ENCODE results near the gene U2AF2.
A peak's percentile ranks its signal among the peaks of the same experiment; 100 is the strongest.

The U2AF2 gene

GRCh38 chr19:55656988-55657747 is 2.3 kb downstream of the U2AF2 start:
- DNase-seq (ENCODE audit: low spot score): no peak

DNA sequence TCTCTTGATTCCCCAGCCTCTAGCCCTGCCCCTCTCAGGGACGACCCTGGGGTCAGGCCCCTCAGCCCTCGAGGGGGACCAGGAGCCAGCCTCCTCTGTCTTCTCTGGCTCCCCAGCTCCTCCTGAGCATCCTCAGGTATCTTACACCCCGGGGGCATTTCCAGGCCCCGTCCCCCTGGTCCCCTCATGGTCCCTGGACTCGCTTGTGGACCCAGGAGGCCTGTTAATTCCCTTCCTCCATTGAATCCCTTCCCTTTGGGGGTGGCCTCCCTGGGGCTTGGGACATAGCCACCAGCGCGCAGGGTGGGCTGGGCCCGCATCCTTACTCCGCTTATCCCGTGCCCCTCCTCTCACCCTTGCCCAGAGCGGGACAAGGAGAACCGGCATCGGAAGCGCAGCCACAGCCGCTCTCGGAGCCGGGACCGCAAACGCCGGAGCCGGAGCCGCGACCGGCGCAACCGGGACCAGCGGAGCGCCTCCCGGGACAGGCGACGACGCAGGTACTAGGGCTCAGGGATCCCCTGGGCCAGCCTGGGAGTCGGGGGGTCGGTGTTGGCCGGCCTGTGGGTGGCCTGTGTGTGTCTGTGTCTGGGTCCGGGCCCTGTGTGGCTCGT is 4.1 kb downstream of the U2AF2 start:
- DNase-seq (ENCODE audit: low spot score): no peak

DNA sequence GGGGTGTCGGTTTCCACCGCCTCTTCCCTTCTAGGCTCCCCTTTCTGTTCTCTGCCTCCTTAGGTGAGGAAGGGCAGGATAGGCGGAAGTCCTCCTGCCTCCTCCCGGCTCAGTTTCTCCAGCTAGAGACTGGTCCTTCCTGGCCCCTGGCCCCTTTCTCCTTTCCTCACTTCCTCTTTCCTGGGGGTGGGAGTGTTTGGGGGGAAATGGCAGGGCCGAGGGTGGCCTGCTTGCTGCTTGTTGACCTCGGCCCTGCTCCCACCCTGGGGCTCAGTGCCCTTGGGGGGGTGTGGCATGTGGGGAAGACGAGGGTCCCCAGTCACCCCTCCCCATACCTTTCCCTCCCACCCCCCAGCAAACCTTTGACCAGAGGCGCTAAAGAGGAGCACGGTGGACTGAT is 5.0 kb downstream of the U2AF2 start:
- DNase-seq (ENCODE audit: low spot score): no peak

DNA sequence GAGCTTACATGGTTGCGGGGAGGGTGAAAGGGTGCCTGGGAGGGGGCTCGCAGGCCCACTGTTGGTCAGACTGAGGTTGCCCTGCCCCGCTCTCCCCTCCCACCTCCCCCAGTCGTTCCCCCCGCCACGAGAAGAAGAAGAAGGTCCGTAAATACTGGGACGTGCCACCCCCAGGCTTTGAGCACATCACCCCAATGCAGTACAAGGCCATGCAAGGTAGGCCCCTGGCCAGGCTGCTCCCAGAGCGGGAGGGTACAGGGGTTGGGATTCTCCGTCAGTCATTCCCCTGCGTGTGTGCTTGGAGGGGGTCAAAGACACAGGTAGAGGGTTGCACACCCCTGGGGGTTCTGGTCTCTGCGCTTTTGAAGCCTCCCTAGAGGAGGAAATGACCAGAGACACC is 5.6 kb downstream of the U2AF2 start:
- DNase-seq (ENCODE audit: low spot score): no peak

DNA sequence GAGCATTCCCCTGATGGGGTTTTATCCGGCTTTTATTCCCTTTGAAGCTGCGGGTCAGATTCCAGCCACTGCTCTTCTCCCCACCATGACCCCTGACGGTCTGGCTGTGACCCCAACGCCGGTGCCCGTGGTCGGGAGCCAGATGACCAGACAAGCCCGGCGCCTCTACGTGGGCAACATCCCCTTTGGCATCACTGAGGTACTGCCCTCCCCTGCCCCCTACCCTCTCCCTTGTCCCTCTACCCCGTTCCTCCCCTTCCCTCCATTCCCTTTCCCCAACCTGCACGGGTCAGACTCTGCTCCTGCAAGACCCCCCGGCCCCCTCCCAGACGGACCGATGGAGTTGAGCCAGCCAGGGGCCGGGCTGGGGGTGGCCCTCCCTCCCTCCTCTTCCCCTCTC is 6.2 kb downstream of the U2AF2 start:
- no peak for DNase-seq (ENCODE audit: low spot score)

- DNase-seq (ENCODE audit: low spot score): no peak
These were observed 7.0 kb downstream of the U2AF2 start for GRCh38 chr19:55661826-55662225.

GRCh38 chr19:55663846-55664536 is 9.2 kb downstream of the U2AF2 start:
- no peak for DNase-seq (ENCODE audit: low spot score)

- no peak for DNase-seq (ENCODE audit: low spot score)
These were observed 11.6 kb downstream of the U2AF2 start for GRCh38 chr19:55666343-55667005.

- no peak for DNase-seq (ENCODE audit: low spot score)
These were observed 12.2 kb downstream of the U2AF2 start for GRCh38 chr19:55667006-55667381.

GRCh38 chr19:55667511-55667910 is 12.7 kb downstream of the U2AF2 start:
- DNase-seq (ENCODE audit: low spot score): no peak

DNA sequence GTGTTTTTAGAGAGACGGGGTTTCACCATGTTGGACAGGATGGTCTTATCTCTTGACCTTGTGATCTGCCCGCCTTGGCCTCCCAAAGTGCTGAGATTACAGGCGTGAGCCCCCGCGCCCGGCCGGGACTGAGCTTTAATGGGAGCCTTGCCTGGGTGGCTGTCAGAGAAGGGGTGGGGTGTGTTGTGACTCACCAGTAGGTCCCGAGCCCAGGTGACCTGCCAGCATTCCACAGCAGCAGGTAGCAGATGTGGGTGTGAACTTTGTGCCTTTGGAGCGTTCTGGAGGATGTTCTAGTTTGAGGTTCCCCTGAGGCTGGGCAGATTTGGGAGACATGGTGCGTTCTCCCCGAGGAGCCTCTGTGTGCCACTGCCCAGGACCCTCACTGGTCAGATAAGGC is 13.1 kb downstream of the U2AF2 start:
- no peak for DNase-seq (ENCODE audit: low spot score)

- no peak for DNase-seq (ENCODE audit: low spot score)
These were observed 13.9 kb downstream of the U2AF2 start for GRCh38 chr19:55668603-55669348.

DNA sequence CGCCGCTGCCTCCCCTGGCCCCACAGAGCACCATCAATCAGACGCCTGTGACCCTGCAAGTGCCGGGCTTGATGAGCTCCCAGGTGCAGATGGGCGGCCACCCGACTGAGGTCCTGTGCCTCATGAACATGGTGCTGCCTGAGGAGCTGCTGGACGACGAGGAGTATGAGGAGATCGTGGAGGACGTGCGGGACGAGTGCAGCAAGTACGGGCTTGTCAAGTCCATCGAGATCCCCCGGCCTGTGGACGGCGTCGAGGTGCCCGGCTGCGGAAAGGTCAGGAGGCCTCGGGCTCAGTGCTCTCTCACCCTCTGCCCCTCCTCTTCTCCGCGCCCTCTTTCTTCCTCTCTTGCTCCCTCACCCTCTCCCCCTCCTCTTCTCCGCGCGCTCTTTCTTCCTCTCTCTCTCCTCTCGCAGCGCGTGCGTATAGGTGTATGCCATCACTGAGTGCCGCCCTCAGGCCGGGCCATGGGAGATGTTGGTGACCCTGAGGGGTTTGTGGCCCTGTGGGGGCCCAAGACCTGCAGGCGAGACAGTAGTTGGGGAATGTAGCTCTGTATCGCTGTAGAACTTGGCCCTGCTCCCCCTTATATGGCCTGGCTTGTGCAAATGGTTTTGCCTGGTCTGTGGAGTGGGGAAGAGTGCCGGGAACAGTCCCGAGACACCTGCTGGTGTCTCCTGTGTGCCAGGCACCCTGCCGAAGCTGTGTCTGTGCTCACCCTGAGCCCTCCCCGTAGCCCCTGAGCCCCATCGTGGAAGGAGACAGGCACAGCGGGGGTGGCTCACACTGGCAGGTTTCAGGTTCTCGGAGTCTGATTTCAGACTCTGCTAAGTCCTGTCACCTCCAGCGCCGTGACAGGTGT is 14.8 kb downstream of the U2AF2 start:
- no peak for DNase-seq (ENCODE audit: low spot score)

GRCh38 chr19:55670280-55671053 is 15.6 kb downstream of the U2AF2 start:
- no peak for DNase-seq (ENCODE audit: low spot score)

- no peak for DNase-seq (ENCODE audit: low spot score)
These were observed 16.2 kb downstream of the U2AF2 start for GRCh38 chr19:55671054-55671378.

GRCh38 chr19:55672418-55672817 is 17.6 kb downstream of the U2AF2 start:
- no peak for DNase-seq (ENCODE audit: low spot score)

GRCh38 chr19:55673465-55673864 is 18.6 kb downstream of the U2AF2 start:
- DNase-seq (ENCODE audit: low spot score): no peak

GRCh38 chr19:55673889-55674288 is 19.1 kb downstream of the U2AF2 start:
- no peak for DNase-seq (ENCODE audit: low spot score)

DNA sequence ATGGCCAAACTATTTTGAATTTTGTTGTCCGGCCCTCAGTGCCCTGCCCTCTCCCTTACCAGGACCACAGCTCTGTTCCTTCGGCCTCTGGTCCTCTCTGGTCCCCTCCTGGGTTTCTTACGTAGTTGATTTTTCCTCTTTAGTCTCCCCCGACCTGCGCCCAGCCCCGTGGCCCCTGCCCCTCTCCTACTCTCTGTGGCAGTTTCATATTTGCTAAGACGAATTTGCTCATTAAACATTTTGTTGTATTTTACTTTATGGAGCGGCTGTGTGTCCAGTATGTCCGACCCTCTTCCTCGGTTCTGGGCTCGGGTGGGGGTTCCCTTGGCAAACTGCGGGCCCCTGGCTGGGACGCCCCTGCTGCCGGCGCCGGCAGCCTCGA is 19.6 kb downstream of the U2AF2 start:
- DNase-seq (ENCODE audit: low spot score): no peak

- peak; percentile 96 for DNase-seq (ENCODE audit: low spot score)
These were observed 20.2 kb downstream of the U2AF2 start, which contains the start of gene EPN1 for GRCh38 chr19:55674841-55675660. TSS of gene EPN1 (plus strand) at chr19:55675226. CDS start at chr19:55678628, 3,402 bp downstream.

Data from hematopoietic multipotent progenitor cell treated with erythropoietin and hydrocortisone succinate and interleukin-3 and kit ligand, for 15 days (in vitro differentiated cells).